Prostate gland (tissue), 2 donors: ENCODE results near the gene MED27. TPM values are rescaled to one million over a fixed set of nuclear protein-coding genes. Genes with fewer than 3 reads are reported as not detected.

Experiments used
- DNase-seq: peaks from one replicate; pipeline ENCODE4 v3.0.0-alpha.2; 2019; ENCODE audit warnings: low spot score
- H3K27ac ChIP-seq, 2 donors: fragments of 200-600 bp; sonication (generic); 2 replicates each; pipeline ENCODE4 v1.5.1; 2017 to 2019
- H3K27me3 ChIP-seq: fragments of 200-600 bp; sonication (generic); replicated peaks from 2 replicates; pipeline ENCODE4 v1.5.1; 2019; ENCODE audit not compliant: insufficient read depth
- H3K36me3 ChIP-seq, 2 donors: fragments of 200-600 bp; sonication (generic); 1 replicate in 1 of 2; 2 replicates in 1 of 2; pipeline versions ENCODE4 v1.5.1 to v1.8.1; 2017 to 2019
- H3K4me1 ChIP-seq: fragments of 200-600 bp; sonication (generic); replicated peaks from 2 replicates; pipeline ENCODE4 v1.5.1; 2019
- H3K4me3 ChIP-seq, 2 donors: fragments of 200-600 bp; sonication (generic); 2 replicates each; pipeline ENCODE4 v1.5.1; 2017 to 2019
- H3K9me3 ChIP-seq: fragments of 200-600 bp; sonication (generic); 2 replicates; pipeline ENCODE4 v1.5.1; 2017
- POLR2A ChIP-seq: fragments of 450-650 bp; IDR thresholded peaks from one replicate; pipeline ENCODE4 v1.6.1; 2016; ENCODE audit warnings: antibody characterized with exemption, mild to moderate bottlenecking
- POLR2AphosphoS5 ChIP-seq: sonication (generic); formaldehyde crosslinking; IDR thresholded peaks from one replicate; pipeline ENCODE4 v1.6.1; 2017; ENCODE audit warnings: antibody characterized with exemption
- WGBS: methylation state at CpG from one replicate; pipeline ENCODE4 v1.1.5; 2018; 5-methylcytosine and 5-hydroxymethylcytosine counted together
- intact Hi-C: fragments of 100-400 bp; cut with DNase I; formaldehyde crosslinking; loops from one replicate; pipeline ENCODE4 v1.14.2; 2022
- total RNA-seq, 2 donors: library from RNA; depleted of rRNA; stranded (reverse); fragments of >200 nt; gene quantifications; one replicate each; pipeline ENCODE4 v1.1.0, GENCODE V29; 2016
- TF ChIP-seq, protein P1 (sequence below), 4 experiments: fragments of 200-600 bp in 2 of 4; fragments of 450-650 bp in 2 of 4; sonication (generic) in 2 of 4; IDR thresholded peaks; 1 replicate in 3 of 4; 2 replicates in 1 of 4; pipeline ENCODE4 v1.5.1; 2016 to 2019; ENCODE audit warnings: antibody characterized with exemption in 4 of 4, mild to moderate bottlenecking in 2 of 4, moderate library complexity in 2 of 4

MED27 gene
- total RNA-seq, 2 donors from 2014 or later = 17.4 to 22.7 TPM

DNA sequence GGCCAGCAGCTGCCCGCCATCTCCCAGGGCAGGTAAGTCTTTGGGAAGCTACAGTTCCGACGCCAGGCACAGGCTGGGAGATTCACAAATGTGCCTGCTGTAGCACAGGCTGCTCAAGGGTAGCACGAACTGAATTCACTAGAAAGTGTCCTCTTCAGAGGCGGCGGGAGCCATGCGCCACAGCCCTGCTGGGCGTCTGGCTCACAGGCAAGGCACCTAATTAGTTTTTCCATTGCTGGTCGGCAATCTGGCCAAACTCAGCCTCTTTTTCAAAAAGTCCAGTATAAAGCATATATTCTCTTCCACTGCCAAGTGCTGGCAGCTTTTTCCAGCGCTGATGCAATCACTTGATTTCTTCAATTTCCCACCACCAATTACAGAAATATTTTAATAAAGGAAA, 210.9 kb downstream of the MED27 start:
- 85% methylated on average over 10 of the region's 10 CpGs for WGBS
- Histone ChIP-seq H3K27ac (no peak overlapping the region), H3K9me3 (no peaks in the 10 kb centered on the region), H3K36me3 (no peaks in the 10 kb centered on the region), H3K4me3 (no peak overlapping the region), H3K27me3 (no peaks in the 10 kb centered on the region), H3K4me1 (no peaks in the 10 kb centered on the region)
- intact Hi-C loops = no loop called here
- DNase-seq = no peak
- TF ChIP-seq POLR2AphosphoS5 = no peak
- TF ChIP-seq, protein P1, sequence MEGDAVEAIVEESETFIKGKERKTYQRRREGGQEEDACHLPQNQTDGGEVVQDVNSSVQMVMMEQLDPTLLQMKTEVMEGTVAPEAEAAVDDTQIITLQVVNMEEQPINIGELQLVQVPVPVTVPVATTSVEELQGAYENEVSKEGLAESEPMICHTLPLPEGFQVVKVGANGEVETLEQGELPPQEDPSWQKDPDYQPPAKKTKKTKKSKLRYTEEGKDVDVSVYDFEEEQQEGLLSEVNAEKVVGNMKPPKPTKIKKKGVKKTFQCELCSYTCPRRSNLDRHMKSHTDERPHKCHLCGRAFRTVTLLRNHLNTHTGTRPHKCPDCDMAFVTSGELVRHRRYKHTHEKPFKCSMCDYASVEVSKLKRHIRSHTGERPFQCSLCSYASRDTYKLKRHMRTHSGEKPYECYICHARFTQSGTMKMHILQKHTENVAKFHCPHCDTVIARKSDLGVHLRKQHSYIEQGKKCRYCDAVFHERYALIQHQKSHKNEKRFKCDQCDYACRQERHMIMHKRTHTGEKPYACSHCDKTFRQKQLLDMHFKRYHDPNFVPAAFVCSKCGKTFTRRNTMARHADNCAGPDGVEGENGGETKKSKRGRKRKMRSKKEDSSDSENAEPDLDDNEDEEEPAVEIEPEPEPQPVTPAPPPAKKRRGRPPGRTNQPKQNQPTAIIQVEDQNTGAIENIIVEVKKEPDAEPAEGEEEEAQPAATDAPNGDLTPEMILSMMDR (IDR thresholded peaks at IDR 0.05) = no peak
- TF ChIP-seq POLR2A = no peak

DNA sequence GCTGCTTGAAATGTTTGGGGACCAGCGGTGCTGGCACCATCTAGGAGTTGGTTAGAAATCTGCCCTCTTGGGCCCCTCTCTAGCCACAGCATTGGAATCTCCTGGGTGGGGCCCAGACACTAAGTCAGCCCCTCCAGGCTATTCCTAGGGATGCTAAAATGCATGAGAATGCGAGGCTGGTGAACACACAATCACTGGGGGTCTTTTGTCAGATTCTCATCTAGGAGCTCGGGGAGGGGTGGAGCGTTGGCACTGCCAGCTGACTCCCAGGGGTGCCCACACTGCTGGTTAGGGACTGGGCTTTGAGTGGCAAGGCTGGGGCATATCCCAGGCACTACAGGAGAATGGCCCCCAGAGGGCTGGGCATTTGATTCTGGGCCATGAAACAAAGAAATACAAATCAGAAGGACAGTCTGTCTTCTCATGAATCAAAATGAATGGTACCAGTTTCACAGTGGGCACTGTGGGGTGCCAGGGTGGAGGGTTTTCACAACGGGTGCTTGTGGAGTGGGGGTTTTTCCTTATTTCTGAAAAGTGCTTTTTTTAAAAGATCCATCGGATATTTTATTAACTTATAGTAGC, 212.0 kb downstream of the MED27 start:
- WGBS = 94% methylated on average over 6 of the region's 6 CpGs
- no peaks in the 10 kb centered on the region for H3K4me1 ChIP-seq
- intact Hi-C loops = no loop called here
- no peak for TF ChIP-seq POLR2AphosphoS5
- TF ChIP-seq, protein P1 (IDR thresholded peaks at IDR 0.05) = no peak
- no peak for TF ChIP-seq POLR2A
- no peaks in the 10 kb centered on the region for H3K27me3 ChIP-seq
- H3K4me3 ChIP-seq = no peak overlapping the region
- H3K36me3 ChIP-seq = no peaks in the 10 kb centered on the region
- H3K27ac ChIP-seq = no peak overlapping the region
- no peak for DNase-seq
- H3K9me3 ChIP-seq = no peaks in the 10 kb centered on the region

DNA sequence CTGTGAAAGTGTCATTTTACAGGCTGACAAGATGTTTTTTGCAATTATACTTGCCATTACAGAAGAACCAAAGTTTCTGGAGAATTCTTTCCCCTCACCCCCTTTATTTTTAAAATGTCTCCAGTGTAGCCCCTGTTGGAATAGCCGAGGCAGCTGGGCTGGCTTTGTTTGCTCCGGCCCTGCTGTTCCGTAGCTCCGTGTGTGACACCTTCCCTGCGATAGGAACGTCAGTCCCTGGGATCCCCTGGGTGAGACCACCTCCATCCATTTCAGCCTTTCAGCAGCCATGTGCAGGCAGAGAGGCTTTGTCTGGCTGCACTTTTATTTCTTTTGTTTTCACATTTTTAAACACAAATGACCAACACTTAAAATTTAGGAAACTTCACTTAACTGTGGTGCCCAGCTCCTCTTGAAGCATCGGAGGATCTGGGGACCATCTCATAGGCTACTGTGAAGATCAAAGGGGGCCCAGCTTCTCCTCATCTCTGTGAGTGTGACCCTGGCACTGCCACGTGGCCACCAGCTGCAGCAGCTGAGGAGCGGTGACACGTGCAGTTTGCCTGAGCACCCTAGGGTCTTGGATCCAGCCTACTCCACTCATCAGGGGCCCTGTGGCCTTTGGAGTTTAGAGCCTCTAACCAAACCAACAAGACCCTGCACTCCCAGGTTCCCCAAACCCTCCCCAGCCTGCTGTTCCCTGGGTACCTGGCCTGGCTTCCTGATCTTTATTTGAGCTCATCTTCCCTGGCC, 214.0 kb downstream of the MED27 start:
- no peak overlapping the region for H3K27ac ChIP-seq
- no peaks in the 10 kb centered on the region for H3K4me1 ChIP-seq
- H3K36me3 ChIP-seq = no peaks in the 10 kb centered on the region
- WGBS = 91% methylated on average over 10 of the region's 10 CpGs
- no peaks in the 10 kb centered on the region for H3K27me3 ChIP-seq
- H3K9me3 ChIP-seq = no peaks in the 10 kb centered on the region
- intact Hi-C loops = no loop called here
- no peak for TF ChIP-seq POLR2A
- no peak for TF ChIP-seq POLR2AphosphoS5
- TF ChIP-seq, protein P1 (IDR thresholded peaks at IDR 0.05) = no peak
- H3K4me3 ChIP-seq = no peak overlapping the region
- DNase-seq = no peak

DNA sequence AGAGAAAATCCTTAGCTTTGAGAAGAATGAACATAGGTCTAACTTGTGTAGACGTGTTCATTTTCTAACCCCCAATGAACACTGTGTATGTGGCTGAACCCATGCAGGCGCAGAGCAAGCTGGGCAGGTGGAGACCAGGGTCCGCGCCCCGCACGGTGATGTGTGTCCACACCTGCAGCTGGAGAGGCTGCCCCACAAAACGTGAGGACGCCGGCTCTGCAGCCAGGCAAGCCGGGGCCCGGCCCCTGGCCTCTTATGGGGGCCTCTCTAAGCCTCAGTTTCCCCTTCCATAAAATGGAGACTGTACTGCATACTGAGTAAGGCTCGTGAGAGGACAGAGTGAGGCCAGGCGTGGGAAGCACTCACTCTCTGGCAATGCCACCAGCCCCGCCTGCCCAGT, 215.1 kb downstream of the MED27 start:
- H3K4me1 ChIP-seq = no peaks in the 10 kb centered on the region
- H3K4me3 ChIP-seq = no peak overlapping the region
- H3K9me3 ChIP-seq = no peaks in the 10 kb centered on the region
- no peak overlapping the region for H3K27ac ChIP-seq
- no peak for DNase-seq
- H3K36me3 ChIP-seq = no peaks in the 10 kb centered on the region
- H3K27me3 ChIP-seq = no peaks in the 10 kb centered on the region
- TF ChIP-seq, protein P1 (IDR thresholded peaks at IDR 0.05) = no peak
- TF ChIP-seq POLR2AphosphoS5 (no peak), POLR2A (no peak)
- 92% methylated on average over 10 of the region's 14 CpGs for WGBS
- intact Hi-C loops = no loop called here
